ENCODE results near the gene NUP50. TPM values are rescaled to one million over a fixed set of nuclear protein-coding genes. Genes with fewer than 3 reads are reported as not detected.

The NUP50 gene
- total and polyA plus RNA-seq, 2 of the 13 experiments (the other 11 are each of a cell fraction or from before 2014, with no cell fraction given) = 14.2 to 52.4 TPM

DNA sequence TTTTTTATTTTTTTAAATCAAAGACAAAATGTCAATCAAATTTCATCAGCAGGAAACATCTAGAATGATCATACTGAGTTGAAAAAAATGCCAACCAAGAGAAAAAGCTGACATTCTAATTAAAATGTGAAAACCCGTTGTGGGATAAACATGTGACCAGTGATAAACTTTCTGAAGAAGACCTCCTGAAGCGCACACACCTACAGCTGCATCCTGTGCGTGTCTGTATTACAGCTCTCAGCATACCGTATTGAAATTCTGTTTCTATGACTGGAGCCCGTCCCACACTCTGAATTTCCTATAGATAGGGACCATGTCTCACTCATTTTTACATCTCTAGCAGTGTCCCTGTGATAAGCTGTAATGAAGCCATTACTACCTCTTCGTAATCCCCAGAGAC, 12.2 kb upstream of the NUP50 start:
- H3K27me3 ChIP-seq (ENCODE audit: control insufficient read depth in 1 of 2, insufficient read depth in 2 of 2, low read length in 2 of 2) = no peaks in the 10 kb centered on the region
- H2AFZ ChIP-seq (ENCODE audit: low read length) = no peak overlapping the region
- DNase-seq (ENCODE audit: low spot score) (no peak), FAIRE-seq (no peak), ATAC-seq (no peak)
- no peaks in the 10 kb centered on the region for H3K4me1 ChIP-seq (ENCODE audit: insufficient read depth, low read length)
- BruUV-seq (replicated peaks) = no TSS peak
- POLR2A ChIA-PET = interaction anchor here (1.5 kb wide), 1 partner anchor 12 kb away, joined by 4 read pairs; the partner anchor contains the start of gene NUP50
- intact Hi-C loops (cut with micrococcal nuclease; ENCODE audit: unreplicated experiment) = no loop called here
- H3K4me3 ChIP-seq (replicated peaks in 1 of 3; ENCODE audit: insufficient read depth in 1 of 3, low read depth in 2 of 3, low read length in 3 of 3) = no peak overlapping the region
- in situ Hi-C loops (cut with HindIII; ENCODE audit: extremely low pct_ligation_motif_present, low pct_unique_long_range_greater_than_20kb) = no loop called here
- no peaks in the 10 kb centered on the region for H3K9me3 ChIP-seq (ENCODE audit: low read length)
- H4K20me1 ChIP-seq (ENCODE audit: insufficient read depth, low read length) = no peaks in the 10 kb centered on the region
- WGBS (ENCODE audit: low lambda C conversion rate) = 96% methylated on average over 6 of the region's 6 CpGs
- H3K36me3 ChIP-seq (replicated peaks in 1 of 2; ENCODE audit: control insufficient read depth in 1 of 2, insufficient read depth in 2 of 2, low read length in 2 of 2) = no peaks in the 10 kb centered on the region
- H3K4me2 ChIP-seq (ENCODE audit: low read depth, low read length) = no peak overlapping the region
- CTCF ChIA-PET (ENCODE audit: low intra/inter-chr PET ratio, low total read pairs) = no interaction called here
- H3K27ac ChIP-seq (ENCODE audit: extremely low read length, insufficient read depth, low read length) = no peak overlapping the region
- no peak overlapping the region for H3K9ac ChIP-seq (ENCODE audit: insufficient read depth, low read depth, low read length)
- no peaks in the 10 kb centered on the region for H3K79me2 ChIP-seq (ENCODE audit: insufficient read depth, low read length)
- TF ChIP-seq CHCHD3 (CRISPR knock-in tag; IDR thresholded peaks at IDR 0.05) (no peak), MEIS1 (CRISPR knock-in tag; IDR thresholded peaks at IDR 0.05; ENCODE audit: borderline replicate concordance) (no peak), ZNF251 (CRISPR knock-in tag; IDR thresholded peaks at IDR 0.05) (no peak), NFATC3 (CRISPR knock-in tag; IDR thresholded peaks at IDR 0.05) (no peak), HOXA9 (CRISPR knock-in tag; IDR thresholded peaks at IDR 0.05; ENCODE audit: borderline replicate concordance) (no peak), RCOR2 (CRISPR knock-in tag; IDR thresholded peaks at IDR 0.05) (no peak), ATRX (CRISPR knock-in tag; IDR thresholded peaks at IDR 0.05; ENCODE audit: borderline replicate concordance) (no peak), ZNF24 (IDR thresholded peaks at IDR 0.05) (no peak), TRIM24 (CRISPR knock-in tag; IDR thresholded peaks at IDR 0.05) (no peak), ZNF33B (CRISPR knock-in tag; IDR thresholded peaks at IDR 0.05) (no peak), TFE3 (CRISPR knock-in tag; IDR thresholded peaks at IDR 0.05) (no peak), RBFOX2 (IDR thresholded peaks at IDR 0.05; ENCODE audit: low read depth, low read length) (no peak)
- TF ChIP-seq, protein P1, sequence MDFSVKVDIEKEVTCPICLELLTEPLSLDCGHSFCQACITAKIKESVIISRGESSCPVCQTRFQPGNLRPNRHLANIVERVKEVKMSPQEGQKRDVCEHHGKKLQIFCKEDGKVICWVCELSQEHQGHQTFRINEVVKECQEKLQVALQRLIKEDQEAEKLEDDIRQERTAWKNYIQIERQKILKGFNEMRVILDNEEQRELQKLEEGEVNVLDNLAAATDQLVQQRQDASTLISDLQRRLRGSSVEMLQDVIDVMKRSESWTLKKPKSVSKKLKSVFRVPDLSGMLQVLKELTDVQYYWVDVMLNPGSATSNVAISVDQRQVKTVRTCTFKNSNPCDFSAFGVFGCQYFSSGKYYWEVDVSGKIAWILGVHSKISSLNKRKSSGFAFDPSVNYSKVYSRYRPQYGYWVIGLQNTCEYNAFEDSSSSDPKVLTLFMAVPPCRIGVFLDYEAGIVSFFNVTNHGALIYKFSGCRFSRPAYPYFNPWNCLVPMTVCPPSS (IDR thresholded peaks at IDR 0.05) = no peak
- TF ChIP-seq, protein P2, sequence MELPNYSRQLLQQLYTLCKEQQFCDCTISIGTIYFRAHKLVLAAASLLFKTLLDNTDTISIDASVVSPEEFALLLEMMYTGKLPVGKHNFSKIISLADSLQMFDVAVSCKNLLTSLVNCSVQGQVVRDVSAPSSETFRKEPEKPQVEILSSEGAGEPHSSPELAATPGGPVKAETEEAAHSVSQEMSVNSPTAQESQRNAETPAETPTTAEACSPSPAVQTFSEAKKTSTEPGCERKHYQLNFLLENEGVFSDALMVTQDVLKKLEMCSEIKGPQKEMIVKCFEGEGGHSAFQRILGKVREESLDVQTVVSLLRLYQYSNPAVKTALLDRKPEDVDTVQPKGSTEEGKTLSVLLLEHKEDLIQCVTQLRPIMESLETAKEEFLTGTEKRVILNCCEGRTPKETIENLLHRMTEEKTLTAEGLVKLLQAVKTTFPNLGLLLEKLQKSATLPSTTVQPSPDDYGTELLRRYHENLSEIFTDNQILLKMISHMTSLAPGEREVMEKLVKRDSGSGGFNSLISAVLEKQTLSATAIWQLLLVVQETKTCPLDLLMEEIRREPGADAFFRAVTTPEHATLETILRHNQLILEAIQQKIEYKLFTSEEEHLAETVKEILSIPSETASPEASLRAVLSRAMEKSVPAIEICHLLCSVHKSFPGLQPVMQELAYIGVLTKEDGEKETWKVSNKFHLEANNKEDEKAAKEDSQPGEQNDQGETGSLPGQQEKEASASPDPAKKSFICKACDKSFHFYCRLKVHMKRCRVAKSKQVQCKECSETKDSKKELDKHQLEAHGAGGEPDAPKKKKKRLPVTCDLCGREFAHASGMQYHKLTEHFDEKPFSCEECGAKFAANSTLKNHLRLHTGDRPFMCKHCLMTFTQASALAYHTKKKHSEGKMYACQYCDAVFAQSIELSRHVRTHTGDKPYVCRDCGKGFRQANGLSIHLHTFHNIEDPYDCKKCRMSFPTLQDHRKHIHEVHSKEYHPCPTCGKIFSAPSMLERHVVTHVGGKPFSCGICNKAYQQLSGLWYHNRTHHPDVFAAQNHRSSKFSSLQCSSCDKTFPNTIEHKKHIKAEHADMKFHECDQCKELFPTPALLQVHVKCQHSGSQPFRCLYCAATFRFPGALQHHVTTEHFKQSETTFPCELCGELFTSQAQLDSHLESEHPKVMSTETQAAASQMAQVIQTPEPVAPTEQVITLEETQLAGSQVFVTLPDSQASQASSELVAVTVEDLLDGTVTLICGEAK (IDR thresholded peaks at IDR 0.05) = no peak
- TF ChIP-seq, protein P2 (CRISPR knock-in tag; IDR thresholded peaks at IDR 0.05) = no peak
